ENCODE data around the gene TMEM88.

The TMEM88 gene

DNA sequence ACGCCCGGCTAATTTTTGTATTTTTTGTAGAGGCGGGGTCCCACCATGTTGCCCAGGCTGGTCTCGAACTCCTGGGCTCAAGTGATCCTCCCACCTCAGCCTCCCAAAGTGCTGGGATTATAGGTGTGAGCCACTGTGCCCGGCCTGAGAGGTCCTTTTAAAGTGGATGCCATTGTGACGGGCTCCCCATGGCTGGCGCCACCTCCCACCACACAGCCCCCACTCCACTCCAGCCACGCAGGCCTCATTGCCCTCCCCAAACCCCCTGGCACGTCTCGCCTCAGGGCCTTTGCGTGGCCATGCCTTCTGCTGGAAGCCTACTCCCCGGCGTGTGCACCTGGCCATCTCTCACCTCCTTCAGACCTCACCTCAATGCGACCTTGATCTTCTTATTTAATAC lies 32.7 kb upstream of the TMEM88 start:
- TF ChIP-seq, protein P1, sequence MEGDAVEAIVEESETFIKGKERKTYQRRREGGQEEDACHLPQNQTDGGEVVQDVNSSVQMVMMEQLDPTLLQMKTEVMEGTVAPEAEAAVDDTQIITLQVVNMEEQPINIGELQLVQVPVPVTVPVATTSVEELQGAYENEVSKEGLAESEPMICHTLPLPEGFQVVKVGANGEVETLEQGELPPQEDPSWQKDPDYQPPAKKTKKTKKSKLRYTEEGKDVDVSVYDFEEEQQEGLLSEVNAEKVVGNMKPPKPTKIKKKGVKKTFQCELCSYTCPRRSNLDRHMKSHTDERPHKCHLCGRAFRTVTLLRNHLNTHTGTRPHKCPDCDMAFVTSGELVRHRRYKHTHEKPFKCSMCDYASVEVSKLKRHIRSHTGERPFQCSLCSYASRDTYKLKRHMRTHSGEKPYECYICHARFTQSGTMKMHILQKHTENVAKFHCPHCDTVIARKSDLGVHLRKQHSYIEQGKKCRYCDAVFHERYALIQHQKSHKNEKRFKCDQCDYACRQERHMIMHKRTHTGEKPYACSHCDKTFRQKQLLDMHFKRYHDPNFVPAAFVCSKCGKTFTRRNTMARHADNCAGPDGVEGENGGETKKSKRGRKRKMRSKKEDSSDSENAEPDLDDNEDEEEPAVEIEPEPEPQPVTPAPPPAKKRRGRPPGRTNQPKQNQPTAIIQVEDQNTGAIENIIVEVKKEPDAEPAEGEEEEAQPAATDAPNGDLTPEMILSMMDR (IDR thresholded peaks at IDR 0.05; ENCODE audit: control extremely low read depth, extremely low read depth, low read depth, missing control alignments) = no peak
- ChIA-PET POLR2A (no interaction called here), CTCF (interaction anchor here (1.0 to 4.7 kb wide), 12 partner anchors 9 to 175 kb away, joined by 3 to 26 read pairs (median 4); partner anchors contain the start of genes KDM6B and NAA38)
- DNase-seq (ENCODE audit: extremely low spot score) = no peak

DNA sequence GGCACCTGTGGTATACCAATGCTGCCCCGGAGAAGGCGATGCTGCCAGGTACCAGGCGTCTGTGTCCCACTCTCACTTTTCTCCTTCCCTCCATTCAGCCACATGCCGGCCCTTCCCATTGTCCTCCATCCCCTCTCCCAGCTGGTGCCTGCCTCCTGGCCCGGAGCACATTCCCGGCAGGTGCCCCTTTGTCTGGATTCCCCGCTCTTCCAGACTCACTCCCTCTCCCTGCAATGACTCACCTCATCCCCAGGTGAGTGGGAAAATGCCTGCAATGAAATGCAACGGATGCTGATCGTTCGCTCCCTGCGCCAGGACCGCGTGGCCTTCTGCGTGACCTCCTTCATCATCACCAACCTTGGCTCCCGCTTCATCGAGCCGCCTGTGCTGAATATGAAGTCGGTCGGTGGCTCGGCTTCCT lies 31.3 kb upstream of the TMEM88 start:
- TF ChIP-seq, protein P1 (IDR thresholded peaks at IDR 0.05; ENCODE audit: control extremely low read depth, extremely low read depth, low read depth, missing control alignments) = no peak
- ChIA-PET CTCF (interaction anchor here (0.9 to 4.7 kb wide), 7 partner anchors 7 to 74 kb away, joined by 3 to 25 read pairs (median 5); partner anchors contain the start of genes KDM6B and NAA38), POLR2A (no interaction called here)
- DNase-seq (ENCODE audit: extremely low spot score) = no peak

DNA sequence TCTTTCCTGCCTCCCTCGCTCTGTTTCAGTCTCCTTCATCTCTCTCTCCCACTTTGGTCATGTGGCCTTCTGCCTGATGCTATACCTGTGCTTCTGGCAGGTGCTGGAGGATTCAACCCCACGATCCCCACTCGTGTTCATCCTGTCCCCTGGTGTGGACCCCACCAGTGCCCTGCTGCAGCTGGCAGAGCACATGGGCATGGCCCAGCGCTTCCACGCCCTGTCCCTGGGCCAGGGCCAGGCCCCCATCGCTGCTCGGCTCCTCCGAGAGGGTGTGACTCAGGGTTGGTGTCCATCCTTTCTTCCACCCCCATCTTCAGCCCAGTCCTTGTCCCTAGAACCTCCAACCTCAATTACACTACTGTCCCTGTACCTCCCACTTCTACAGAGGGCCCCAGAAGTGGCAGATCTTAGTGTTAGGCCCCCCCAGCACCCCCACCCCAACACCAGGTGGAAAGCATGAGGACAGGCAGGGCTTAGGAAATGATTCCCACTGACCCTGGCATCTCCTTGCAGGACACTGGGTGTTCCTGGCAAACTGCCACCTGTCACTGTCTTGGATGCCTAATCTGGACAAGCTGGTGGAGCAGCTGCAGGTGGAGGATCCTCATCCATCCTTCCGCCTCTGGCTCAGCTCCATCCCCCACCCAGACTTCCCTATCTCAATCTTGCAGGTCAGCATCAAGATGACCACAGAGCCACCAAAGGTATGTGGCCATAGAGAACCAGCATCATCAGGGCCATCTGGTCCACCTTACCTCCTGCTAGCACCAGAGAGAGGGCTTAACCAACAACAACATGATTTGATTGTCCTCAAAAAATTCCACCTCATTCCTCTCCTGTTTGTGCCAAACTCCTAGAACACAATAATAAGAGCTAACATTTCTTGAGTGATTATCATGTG lies 30.6 kb upstream of the TMEM88 start:
- POLR2A ChIA-PET = no interaction called here
- no peak for DNase-seq (ENCODE audit: extremely low spot score)
- CTCF ChIA-PET = interaction anchor here (0.8 to 2.2 kb wide), 15 partner anchors 10 to 218 kb away, joined by 3 to 17 read pairs (median 4); partner anchors contain the start of genes KDM6B, NAA38 and WRAP53
- TF ChIP-seq, protein P1 (IDR thresholded peaks at IDR 0.05; ENCODE audit: control extremely low read depth, extremely low read depth, low read depth, missing control alignments) = no peak

- ChIA-PET POLR2A (interaction anchor here (0.5 kb wide), 1 partner anchor 117 kb away, joined by 3 read pairs; no protein-coding TSS in a partner anchor), CTCF (interaction anchor here (0.8 to 2.2 kb wide), 19 partner anchors 9 to 248 kb away, joined by 3 to 17 read pairs (median 4); partner anchors contain the start of genes KDM6B, NAA38, TP53 and WRAP53)
- DNase-seq (ENCODE audit: extremely low spot score) = no peak
- TF ChIP-seq, protein P1 (IDR thresholded peaks at IDR 0.05; ENCODE audit: control extremely low read depth, extremely low read depth, low read depth, missing control alignments) = no peak
Observed at GRCh38 chr17:7825206-7825990, 29.5 kb upstream of the TMEM88 start.

GRCh38 chr17:7830616-7831015 lies 24.2 kb upstream of the TMEM88 start:
- TF ChIP-seq, protein P1 (IDR thresholded peaks at IDR 0.05; ENCODE audit: control extremely low read depth, extremely low read depth, low read depth, missing control alignments) = no peak
- ChIA-PET CTCF (interaction anchor here (1.1 to 3.2 kb wide), 3 partner anchors 9 to 87 kb away, joined by 3 to 25 read pairs (median 7); no protein-coding TSS in a partner anchor), POLR2A (no interaction called here)
- no peak for DNase-seq (ENCODE audit: extremely low spot score)

- ChIA-PET POLR2A (no interaction called here), CTCF (interaction anchor here (0.6 to 3.2 kb wide), 5 partner anchors 10 to 88 kb away, joined by 3 to 25 read pairs (median 3); no protein-coding TSS in a partner anchor)
- TF ChIP-seq, protein P1 (IDR thresholded peaks at IDR 0.05; ENCODE audit: control extremely low read depth, extremely low read depth, low read depth, missing control alignments) = no peak
- no peak for DNase-seq (ENCODE audit: extremely low spot score)
Observed at GRCh38 chr17:7831233-7831632, 23.6 kb upstream of the TMEM88 start.

All from GM10248 (cell line).